NB4 (cell line): ENCODE measurements around the gene KLF14.

Source experiments
- MYC ChIP-seq: IDR thresholded peaks from 2 replicates; pipeline ENCODE4 v1.6.1; 2011; ENCODE audit warnings: low read depth, low read length
- POLR2A ChIP-seq: IDR thresholded peaks from 2 replicates; pipeline ENCODE4 v1.6.1; 2011; ENCODE audit warnings: mild to moderate bottlenecking; ENCODE audit not compliant: insufficient read length; ENCODE audit errors: extremely low read depth
- TF ChIP-seq, protein P1 (sequence below): IDR thresholded peaks from one replicate; pipeline ENCODE4 v1.5.1; 2012; ENCODE audit warnings: low read depth, low read length
- TF ChIP-seq, protein P2 (sequence below): IDR thresholded peaks from 2 replicates; pipeline ENCODE4 v1.6.1; 2011; ENCODE audit warnings: low read depth, low read length

DNA sequence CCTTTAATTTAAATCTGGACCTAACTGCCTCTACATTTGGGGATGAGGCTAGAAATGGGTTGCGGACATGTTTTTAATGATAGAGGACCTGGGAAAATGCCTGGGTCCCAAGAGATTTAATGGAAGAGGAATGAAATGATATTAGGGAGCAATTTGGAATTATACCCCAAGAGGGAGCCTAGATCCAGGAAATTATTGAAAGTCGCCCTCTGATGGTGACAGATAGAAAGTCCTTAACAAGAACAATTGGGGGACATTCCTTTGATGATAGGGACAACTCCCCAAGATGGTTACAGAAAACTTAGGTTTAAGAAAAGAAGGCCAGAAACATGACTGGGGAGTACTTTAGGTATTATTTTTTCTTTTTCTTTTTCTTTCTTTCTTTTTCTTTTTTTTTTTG, 38.2 kb downstream of the KLF14 start:
- TF ChIP-seq, protein P1, sequence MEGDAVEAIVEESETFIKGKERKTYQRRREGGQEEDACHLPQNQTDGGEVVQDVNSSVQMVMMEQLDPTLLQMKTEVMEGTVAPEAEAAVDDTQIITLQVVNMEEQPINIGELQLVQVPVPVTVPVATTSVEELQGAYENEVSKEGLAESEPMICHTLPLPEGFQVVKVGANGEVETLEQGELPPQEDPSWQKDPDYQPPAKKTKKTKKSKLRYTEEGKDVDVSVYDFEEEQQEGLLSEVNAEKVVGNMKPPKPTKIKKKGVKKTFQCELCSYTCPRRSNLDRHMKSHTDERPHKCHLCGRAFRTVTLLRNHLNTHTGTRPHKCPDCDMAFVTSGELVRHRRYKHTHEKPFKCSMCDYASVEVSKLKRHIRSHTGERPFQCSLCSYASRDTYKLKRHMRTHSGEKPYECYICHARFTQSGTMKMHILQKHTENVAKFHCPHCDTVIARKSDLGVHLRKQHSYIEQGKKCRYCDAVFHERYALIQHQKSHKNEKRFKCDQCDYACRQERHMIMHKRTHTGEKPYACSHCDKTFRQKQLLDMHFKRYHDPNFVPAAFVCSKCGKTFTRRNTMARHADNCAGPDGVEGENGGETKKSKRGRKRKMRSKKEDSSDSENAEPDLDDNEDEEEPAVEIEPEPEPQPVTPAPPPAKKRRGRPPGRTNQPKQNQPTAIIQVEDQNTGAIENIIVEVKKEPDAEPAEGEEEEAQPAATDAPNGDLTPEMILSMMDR: peak; percentile 69
- no peak for TF ChIP-seq POLR2A
- no peak for TF ChIP-seq MYC
- TF ChIP-seq, protein P2, sequence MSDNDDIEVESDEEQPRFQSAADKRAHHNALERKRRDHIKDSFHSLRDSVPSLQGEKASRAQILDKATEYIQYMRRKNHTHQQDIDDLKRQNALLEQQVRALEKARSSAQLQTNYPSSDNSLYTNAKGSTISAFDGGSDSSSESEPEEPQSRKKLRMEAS: no peak
